ENCODE data around the gene FOXN1.

DNA sequence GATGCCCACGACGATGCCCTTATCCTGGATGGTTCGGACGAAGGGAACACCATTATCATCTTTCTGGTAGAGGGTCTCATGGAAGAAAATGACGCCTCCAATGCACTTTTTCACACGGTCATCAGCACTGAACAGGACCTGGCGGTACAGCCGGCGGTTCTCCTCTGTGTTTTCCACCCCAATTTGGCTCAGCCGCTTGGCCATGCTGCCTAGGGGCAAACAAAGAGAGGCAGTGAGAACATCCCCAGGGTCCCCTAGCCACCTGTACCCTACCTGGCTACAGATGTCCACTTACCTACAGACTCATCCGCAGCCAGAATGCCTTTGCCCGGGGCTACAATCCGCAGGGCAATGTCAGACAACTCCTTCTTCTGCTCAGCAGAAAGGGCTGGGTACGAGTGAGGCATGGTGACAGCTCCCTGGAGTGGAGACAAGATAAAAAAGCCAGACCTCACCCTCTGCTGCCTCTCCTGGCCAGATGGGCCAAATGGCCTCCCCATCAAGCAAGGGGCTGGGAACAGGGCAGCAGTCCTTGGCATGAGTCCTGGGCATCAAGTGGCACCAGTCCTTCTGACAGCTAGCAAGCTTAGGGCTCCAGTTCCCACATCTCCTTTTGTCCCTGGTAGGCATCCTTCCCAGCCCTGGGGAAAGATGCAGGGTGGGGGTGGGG lies 69.1 kb downstream of the FOXN1 start:
- no peak for TF ChIP-seq YY1 (IDR thresholded peaks at IDR 0.05; ENCODE audit: insufficient read depth, insufficient read length)
- TF ChIP-seq ZNF274 (IDR thresholded peaks at IDR 0.05; ENCODE audit: low read depth, low read length): no peak
- no peak for TF ChIP-seq SUZ12 (IDR thresholded peaks at IDR 0.05; ENCODE audit: extremely low read depth, insufficient read depth, insufficient read length)

Data from NT2/D1 (cell line).